G401.6 (cell line): ENCODE measurements around the gene LDLR.

Source experiments
- FAIRE-seq: peaks from 2 replicates; lab custom pipeline; 2012; peaks lifted over from hg19 to GRCh38; lab: Jason Lieb, UNC

LDLR gene

GRCh38 chr19:11089254-11090013, at the start of gene LDLR:
Gene LDLR, plus strand, starts transcription at chr19:11089463. Its CDS starts 86 bp downstream, at chr19:11089549.
- peak; percentile 96 for FAIRE-seq

GRCh38 chr19:11041194-11041593, 48.1 kb upstream of the LDLR start:
- FAIRE-seq: no peak

GRCh38 chr19:11041966-11042627, 47.2 kb upstream of the LDLR start:
- FAIRE-seq: no peak

GRCh38 chr19:11044431-11044830, 44.8 kb upstream of the LDLR start:
- FAIRE-seq: no peak

GRCh38 chr19:11045536-11045935, 43.7 kb upstream of the LDLR start:
- no peak for FAIRE-seq

GRCh38 chr19:11046605-11047354, 42.5 kb upstream of the LDLR start:
- no peak for FAIRE-seq

GRCh38 chr19:11047866-11048265, 41.4 kb upstream of the LDLR start:
- FAIRE-seq: no peak

GRCh38 chr19:11050323-11051114, 38.7 kb upstream of the LDLR start:
- no peak for FAIRE-seq

- no peak for FAIRE-seq
Measured at GRCh38 chr19:11053817-11054195, 35.5 kb upstream of the LDLR start.

GRCh38 chr19:11054200-11054599, 35.1 kb upstream of the LDLR start:
- FAIRE-seq: no peak

GRCh38 chr19:11054628-11055027, 34.6 kb upstream of the LDLR start:
- FAIRE-seq: no peak

GRCh38 chr19:11058246-11059030, 30.8 kb upstream of the LDLR start:
- no peak for FAIRE-seq

- FAIRE-seq: no peak
Measured at GRCh38 chr19:11059511-11060358, 29.5 kb upstream of the LDLR start.

- no peak for FAIRE-seq
Measured at GRCh38 chr19:11061952-11062351, 27.3 kb upstream of the LDLR start.

- no peak for FAIRE-seq
Measured at GRCh38 chr19:11063434-11063833, 25.8 kb upstream of the LDLR start.

GRCh38 chr19:11064831-11065303, 24.4 kb upstream of the LDLR start:
- FAIRE-seq: no peak

GRCh38 chr19:11066326-11066725, 22.9 kb upstream of the LDLR start:
- FAIRE-seq: no peak

- no peak for FAIRE-seq
Measured at GRCh38 chr19:11067356-11068113, 21.7 kb upstream of the LDLR start.

- no peak for FAIRE-seq
Measured at GRCh38 chr19:11069561-11069960, 19.7 kb upstream of the LDLR start.

- no peak for FAIRE-seq
Measured at GRCh38 chr19:11070123-11070522, 19.1 kb upstream of the LDLR start.
